HG02884 (cell line): Measurements from ENCODE around the gene GIPR.
"Not testable (repeated sequence)": the region's sequence is repeated elsewhere in the genome, so short reads cannot be mapped to it uniquely, and the experiment has no call there.

ENCODE experiments used
- ATAC-seq: cut with Tn5 transposase; IDR thresholded peaks from one replicate; pipeline ENCODE4 v1.9.1; 2021; ENCODE audit warnings: mild to moderate bottlenecking, moderate library complexity; ENCODE audit not compliant: unreplicated experiment

GIPR gene

DNA sequence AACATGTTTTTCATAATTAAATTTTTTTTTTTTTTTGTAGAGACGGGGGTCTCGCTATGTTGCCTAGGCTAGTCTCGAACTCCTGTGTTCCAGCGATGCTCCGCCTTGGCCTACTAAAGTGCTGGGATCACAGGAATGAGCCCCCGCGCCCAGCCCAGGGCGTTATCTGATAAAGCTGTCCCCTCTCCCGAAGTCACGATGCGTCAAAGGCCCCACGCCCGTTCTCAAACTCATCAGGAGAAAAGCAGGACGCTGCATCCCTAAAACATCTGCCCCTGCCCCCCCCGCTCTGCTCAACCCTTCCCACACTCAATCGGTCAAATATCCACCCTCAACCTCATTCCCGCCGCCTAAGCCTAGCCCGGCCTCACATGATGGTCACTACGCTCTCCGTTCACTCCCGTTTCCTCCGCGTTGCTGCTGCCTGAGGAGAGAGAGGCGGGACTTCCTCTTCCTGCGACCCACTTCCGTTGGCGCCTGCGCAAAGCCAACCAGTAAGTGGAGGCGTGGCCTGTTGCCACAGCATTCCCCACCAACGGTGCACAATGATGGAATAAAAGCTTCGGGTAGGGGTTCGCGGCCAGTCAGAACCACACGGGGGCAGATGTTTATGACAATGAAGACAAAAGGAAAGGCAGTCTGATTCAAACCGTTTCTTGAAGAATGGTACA is 23.6 kb downstream of the GIPR start, which contains the start of gene SNRPD2:
TSS of gene SNRPD2 (minus strand) at position 438 of the 671 bp plus-strand sequence. CDS start at position 373, 65 bp downstream.
- ATAC-seq = peak; percentile 52

DNA sequence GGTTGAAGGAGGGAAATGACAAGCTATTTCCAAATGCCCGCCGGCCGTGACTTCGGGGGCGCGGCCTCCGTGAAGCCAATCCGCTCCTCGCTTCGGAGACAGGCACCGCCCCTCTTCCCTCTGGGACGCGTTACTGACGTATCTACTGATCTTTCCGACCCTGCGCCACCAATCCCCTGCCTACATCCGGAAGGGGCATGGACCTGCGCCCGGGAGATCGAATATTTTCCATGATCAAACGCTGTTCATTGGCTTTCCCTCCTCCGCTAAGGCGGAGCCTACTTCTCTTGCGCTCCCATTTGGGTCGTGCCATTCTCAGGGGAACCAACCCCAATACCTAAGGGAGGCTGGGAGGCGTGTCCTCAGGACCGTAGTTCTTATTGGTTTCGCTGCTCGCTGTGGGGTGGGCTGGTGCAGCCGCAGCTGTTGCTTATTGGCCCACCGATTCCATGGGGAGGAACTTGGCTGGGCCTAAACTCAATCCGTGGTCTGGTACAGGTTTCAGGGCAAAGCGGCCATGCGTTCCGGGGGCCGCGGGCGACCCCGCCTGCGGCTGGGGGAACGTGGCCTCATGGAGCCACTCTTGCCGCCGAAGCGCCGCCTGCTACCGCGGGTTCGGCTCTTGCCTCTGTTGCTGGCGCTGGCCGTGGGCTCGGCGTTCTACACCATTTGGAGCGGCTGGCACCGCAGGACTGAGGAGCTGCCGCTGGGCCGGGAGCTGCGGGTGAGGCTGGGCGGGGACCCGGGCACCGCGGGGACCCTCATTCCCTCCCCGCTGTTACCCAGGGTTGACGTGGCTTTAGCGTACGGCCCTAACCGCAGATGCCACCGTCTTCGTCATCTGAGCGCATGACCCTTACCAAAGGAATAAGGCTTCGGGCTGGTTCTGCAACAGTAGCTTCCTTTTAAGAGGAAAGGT is 24.4 kb downstream of the GIPR start, which contains the start of gene QPCTL:
TSS of gene QPCTL (plus strand) at position 480 of the 919 bp plus-strand sequence. CDS start at position 518, 38 bp downstream.
- peak; percentile 81 for ATAC-seq

DNA sequence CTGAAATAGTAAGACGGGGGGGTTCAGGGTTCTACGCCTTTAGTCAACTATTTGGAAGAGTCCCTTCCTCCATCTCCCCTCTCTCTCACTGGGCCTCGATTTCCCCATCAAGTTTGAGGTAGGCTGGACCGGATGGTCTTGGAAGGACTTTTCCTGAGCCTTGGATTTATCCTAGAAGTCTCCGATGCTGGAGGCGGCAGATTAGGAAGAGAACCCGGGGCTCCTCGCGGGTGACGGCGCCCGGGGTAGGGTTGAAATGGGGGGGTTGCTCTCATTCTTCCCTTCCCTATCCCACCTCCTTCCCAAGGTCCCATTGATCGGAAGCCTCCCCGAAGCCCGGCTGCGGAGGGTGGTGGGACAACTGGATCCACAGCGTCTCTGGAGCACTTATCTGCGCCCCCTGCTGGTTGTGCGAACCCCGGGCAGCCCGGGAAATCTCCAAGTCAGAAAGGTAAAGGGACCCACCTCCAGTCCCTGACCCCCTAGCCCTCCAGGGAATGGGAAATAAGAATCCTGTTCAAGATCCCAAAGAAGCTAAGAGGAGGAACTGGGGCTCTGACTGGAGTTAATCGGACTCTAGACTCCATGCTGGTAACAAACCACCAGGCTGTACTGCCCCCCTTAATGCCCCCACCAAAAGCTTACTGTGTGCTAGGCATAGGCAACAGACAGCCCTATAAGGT is 25.2 kb downstream of the GIPR start:
- no peak for ATAC-seq

DNA sequence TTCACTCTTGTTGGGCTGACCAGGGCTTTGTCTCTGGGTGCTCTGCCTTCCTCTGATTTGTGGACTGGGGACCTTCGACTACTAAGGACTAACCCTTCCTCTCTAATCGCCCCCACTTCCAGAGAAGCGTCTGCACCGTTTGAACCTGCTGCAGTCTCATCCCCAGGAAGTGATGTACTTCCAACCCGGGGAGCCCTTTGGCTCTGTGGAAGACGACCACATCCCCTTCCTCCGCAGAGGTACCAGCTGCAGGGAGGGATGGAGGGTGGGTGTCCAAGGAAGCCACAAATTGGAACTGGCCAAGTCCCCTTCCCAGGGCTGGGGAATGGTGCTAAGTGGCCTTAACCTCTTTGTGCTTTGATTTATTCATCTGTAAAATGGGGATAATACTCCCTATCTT is 33.7 kb downstream of the GIPR start:
- no peak for ATAC-seq

DNA sequence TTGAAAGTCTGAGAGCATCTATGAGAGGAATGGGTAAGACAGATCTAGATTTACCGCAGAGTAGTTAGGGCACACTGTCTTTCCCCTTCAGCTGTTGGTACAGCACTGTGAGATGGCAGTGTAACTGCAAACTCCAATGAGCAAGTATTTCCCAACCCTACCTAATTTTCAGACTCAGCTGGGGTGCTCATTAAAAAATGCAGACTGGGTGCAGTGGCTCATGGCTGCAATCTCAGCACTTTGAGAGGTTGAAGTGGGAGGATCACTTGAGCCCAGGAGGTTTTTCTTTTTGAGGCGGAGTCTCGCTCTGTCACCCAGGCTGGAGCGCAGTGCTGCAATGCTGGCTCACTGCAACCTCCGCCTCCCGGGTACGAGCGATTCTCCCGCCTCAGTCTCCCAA is 37.1 kb downstream of the GIPR start:
- no peak for ATAC-seq

DNA sequence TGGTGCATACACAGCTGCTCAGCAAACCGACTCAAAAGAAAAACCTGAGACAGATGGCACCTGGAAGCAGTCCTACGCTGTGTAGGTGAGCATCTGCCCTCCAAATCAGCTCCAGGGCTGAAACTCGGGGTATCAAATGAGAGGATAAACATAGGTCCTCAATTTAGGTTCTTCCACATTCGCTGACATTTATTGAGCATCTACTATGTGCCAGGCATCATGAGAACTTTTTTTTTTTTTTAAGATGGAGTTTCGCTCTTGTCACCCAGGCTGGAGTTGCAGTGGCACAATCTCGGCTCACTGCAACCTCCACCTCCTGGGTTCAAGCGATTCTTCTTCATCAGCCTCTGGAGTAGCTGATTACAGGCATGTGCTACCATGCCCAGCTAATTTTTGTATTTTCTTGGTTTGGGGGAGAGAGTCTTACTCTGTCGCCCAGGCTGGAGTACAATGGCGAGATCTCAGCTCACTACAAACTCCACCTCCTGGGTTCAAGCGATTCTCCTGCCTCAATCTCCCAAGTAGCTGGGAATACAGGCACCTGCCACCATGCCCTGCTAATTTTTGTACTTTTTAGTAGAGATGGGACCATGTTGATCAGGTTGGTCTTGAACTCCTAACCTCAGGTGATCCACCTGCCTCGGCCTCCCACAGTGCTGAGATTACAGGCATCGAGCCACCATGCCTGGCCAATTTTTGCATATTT is 37.8 kb downstream of the GIPR start:
- no peak for ATAC-seq

DNA sequence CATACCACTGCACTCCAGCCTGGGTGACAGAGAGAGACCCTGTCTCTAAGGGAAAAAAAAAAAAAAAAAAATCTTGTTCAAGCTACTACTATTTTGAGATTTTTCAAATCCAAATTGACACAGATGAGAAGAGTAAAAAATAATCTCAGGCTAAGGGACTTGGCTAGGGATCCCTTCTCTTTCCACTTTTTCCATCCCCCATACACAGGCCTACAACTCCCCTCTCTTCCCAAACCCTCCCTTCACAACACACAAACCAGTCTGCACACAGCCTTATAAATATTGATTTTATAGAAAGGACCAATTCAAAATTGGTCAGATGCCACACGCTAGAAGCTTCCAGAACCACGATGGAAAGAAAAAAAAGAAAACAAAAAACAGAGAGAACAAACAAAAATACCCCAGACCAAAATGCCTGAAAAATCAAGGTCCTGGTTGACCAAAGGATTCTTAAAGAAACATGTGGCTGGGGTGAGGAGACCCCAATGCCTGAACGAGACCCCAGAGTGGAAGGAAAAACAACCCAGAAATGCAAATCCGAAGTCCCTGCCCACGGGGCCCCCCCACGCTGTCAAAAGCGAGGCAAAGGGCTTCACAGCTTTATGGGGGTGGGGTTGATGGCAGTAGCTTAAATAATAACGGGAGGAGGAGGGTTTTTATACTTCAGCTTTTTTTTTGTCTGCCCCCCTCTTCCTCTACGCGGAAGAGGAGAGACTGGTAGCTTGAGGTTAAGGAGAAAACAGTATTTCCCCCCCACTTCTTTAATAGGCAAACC is 42.5 kb downstream of the GIPR start:
- no peak for ATAC-seq

DNA sequence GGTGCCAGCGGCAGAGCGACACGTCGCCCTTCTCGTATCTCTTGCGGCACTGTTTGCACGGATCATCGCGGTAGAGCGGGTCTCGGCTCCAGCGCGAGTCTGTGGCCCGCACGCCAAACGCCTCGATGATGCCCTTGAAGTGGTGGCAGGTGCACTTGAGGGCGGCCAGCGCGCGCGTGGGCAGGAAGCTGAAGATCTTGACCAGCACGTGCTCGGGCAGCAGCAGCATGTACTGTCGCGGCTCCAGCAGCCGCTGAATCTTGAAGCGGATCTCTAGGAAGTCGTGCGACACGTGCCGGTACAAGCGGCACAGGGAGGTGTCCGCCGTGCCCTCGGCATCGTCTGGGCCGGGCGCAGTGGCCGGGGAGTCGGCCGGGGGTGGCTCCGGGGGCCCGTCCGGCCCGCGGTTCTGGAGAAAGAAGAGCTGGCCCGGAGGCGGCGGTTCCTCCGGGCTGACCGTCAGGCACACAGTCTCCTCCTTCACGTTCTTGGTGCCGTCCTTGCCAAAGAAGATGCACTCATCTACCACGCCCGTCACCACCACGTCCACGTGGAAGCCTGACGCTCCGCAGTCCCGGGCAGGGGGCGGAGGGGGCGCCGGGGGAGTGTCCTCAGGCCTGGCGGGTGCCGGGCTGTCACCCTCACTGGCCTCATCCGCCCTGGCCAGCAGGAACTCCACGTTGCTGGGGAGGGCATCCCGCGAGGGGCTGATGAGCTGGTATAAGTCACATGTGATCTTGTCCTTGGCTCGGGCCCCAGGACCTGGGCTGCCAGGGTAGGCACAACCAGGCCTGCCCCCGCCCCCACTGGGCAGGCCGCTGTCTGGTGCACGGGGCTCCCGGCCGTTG is 44.1 kb downstream of the GIPR start:
- ATAC-seq = no peak

DNA sequence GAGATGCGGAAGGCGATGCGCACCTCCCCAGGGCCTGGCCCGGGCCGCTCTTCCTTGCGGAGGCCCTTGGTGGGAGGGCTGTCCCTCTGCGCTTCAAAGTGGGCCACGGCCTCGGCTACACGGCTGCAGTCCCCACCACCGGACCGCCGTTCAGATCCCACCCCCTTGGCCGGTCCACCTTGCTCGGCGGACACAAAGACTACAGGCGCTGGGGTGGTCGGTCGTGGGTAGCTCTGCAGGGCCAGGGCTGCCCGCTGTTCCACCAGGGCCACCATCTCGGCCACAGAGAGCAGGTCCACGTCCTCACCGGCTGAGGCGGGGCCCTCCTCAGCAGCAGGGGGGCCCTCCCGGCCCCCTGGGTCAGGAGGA is 44.7 kb downstream of the GIPR start:
- no peak for ATAC-seq

DNA sequence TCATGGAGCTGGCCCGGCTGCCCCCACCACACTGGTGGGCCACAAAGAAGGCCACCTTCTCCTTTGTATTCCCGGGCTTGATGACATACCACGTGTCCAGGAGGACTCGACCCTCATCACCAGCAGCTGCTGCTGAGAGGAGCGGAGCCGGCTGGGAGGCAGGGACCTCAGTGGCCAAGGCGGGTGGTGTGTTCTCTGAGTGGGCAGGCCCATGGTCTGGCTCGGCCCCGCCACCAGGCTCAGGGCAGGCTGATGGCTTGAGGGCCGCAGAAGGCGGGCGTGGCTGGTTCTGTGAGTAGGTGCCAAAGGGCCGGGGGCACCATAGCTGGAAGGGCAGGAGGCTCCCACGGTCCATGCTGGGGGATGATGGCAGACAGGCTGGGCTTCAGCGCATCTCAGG is 45.1 kb downstream of the GIPR start:
- no peak for ATAC-seq

DNA sequence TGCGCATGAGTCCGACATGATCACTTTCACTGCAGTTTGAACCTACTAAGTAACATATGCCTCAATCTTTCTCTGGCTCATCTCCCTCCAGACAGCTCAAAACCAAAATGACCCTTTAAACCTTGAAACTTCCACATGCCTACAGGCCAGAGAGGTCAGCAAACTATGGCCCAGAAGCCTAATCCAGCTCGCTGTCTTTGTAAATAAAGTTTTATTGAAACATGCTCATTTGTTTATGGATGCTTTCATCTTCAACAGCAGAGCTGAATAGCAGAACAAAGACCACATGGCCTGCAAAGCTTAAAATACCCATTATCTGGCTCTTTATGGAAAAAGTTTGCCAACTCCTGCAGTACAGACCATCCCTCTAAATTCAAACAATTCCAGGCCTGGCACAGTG is 47.1 kb downstream of the GIPR start:
- no peak for ATAC-seq

DNA sequence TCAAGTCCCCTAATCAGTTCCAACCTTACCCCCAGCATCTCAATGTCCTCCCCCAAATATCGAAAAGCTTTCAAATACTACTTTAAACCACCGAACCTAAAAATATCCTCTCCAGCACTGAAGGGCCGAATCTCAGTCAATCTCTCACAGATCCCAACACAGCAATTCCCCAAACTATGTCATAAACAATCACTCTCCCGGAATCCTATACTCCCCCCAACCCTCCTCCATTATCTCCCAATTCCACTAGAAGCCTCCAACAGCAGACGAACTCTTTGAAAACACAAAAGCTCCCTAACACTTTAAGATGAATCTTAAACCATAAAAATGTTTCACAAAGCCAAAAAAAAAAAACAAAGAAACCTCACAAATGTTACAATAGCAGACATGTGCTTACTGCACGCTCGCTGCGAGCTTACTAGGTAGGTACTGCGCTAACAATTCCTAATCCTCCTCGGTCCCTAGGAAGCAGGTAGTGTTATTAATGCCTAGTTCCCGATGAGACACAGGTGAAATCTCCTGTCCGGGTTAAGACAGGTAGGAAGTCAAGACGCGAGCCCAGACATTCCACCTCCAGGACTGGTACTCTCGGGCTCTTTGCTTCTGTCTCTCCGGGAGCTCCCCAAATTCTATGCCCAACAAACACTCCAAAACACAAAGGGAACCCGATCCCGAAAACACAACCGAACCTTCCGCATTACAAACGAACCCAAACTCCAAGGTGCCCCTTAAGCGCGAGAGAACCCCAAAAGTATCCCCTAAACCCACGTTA is 48.5 kb downstream of the GIPR start:
- no peak for ATAC-seq

DNA sequence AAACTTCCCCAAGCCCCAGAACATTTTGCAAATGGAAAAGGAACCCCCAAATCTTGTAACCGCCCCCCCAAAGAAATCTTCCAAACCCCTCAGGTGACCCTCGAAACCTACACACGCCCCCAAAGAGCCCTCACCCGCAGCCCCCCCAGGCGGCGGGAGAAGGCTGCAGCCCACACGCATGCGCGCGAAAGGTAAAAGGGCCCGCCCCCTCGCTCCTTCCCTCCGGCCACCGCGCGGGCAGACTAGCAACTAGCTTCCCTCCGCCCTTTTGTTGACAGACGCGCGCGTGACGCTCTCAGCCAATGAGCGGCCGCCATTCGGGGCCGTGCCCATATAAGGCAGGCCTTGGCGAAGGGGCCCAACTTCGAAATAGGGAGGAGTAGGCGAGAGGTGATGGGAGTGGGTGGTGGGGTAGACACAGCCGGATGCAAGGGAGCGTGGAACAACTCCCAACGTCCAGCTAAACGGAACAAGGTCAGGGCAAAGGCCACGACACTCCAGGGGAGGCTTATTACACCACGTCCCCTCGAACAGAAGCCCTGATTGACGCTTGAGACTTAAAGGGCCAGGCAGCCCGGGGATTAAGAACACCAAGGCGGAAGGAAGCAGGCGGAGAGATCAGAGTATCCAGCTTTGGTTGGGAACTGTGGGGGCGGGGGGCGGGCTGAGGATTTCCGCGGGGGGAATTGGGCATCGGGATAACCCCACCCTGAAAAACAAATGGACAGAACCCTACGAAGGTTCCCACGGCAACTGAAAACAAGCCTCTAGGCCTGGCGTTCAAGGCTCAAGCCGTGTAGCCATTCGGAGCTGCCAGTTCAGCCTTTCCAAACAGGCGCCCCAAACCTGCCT is 49.3 kb downstream of the GIPR start:
- ATAC-seq = peak; percentile 85

DNA sequence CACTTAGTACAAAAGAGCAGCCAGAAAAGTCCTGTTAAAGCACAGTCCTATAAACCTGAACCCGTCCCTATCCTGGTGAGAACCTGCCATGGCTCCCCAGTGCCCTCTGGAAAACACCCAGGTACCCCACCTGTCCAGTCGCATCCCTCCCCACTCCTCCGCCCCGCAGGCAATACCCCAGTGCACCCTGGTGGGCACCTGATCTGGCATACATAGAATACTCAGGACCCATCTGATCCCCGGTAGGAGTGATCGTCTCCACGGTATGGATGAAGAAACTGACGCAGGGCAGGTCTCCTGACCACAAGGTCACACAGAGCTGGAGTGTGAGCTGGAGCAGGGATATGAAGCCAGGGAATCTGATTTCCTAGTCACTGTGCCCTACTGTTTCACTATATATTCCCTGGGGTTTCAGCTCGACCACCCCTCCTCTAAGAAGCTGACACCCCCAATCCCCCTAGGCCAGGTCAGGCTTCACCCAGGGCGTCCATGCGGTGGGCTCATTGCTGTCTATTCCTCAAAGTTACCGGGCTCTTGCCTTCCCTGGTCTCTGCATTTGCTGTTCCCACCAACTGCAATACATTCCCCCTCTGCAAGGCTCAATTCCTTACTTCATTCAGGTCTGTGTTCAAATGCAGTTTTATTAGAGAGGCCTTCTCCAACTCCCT is 50.1 kb downstream of the GIPR start:
- no peak for ATAC-seq

DNA sequence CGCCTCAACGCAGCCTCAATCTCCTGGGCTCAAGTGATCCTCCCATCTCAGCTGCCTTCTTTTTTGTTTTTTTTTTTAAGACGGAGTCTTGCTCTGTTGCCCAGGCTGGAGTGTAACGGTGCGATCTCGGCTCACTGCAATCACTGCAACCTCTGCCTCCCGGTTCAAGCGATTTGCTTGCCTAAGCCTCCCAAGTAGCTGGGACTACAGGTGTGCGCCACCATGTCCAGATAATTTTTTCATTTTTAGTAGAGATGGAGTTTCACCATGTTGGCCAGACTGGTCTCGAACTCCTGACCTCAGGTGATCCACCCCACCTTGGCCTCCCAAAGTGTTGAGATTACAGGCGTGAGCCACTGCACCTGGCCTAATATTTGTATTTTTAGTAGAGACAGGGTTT is 52.0 kb downstream of the GIPR start:
- not testable (repeated sequence) for ATAC-seq

DNA sequence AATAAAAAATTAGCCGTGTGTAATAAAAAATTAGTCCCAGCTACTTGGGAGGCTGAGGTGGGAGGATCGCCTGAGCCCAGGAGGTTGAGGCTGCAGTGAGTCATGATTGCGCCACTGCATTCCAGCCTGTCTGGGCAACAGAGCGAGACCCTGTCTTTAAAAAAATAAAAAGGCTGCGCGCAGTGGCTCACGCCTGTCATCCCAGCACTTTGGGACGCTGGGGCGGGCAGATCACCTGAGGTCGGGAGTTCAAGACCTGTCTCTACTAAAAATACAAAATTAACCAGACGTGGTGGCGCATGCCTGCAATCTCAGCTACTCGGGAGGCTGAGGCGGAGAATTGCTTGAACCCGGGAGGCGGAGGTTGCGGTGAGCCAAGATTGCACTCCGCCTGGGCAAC is 60.7 kb downstream of the GIPR start:
- not testable (repeated sequence) for ATAC-seq

DNA sequence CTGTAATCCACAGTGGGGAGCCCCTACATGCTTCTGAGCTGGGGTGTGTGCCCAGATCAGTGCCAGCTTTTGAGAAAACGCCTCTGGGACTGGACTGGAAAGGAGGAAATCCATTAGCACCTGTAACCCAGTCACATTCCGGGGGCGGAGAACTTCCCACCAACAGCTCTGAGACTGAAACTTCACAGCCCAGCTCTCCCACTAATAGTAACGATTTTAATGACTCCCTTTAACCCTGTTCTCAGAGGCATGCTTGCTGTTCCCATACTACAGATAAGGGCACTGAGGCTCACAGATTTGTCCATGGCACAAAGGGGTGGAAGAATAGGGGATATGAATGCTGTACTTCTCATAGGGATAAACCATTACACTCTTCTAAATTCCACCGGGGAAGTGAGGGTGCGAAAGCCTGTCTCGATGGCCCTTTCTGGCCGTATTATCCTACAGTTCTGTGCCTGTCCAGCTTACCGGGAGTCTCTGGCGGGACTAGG is 61.8 kb downstream of the GIPR start:
- no peak for ATAC-seq
